HepG2 (cell line): ENCODE results near the gene PPP4C. TPM values are rescaled to one million over a fixed set of nuclear protein-coding genes. Genes with fewer than 3 reads are reported as not detected.

Experiments used
- CAMTA2 ChIP-seq: sonication (generic); formaldehyde crosslinking; IDR thresholded peaks from 2 replicates; pipeline ENCODE4 v1.4.0; 2020; ENCODE audit warnings: mild to moderate bottlenecking, missing genetic modification reagents, borderline replicate concordance
- CHCHD3 ChIP-seq: sonication (generic); formaldehyde crosslinking; IDR thresholded peaks from 2 replicates; pipeline ENCODE4 v1.8.0; 2022; ENCODE audit warnings: mild to moderate bottlenecking, missing genetic modification reagents, moderate library complexity
- FOXM1 ChIP-seq: sonication (generic); formaldehyde crosslinking; IDR thresholded peaks from 2 replicates; pipeline ENCODE4 v1.5.0; 2020; ENCODE audit warnings: missing genetic modification reagents
- HIC2 ChIP-seq: sonication (generic); formaldehyde crosslinking; IDR thresholded peaks from 2 replicates; pipeline ENCODE4 v1.9.0; 2022; ENCODE audit warnings: low read depth, missing genetic modification reagents
- MTA1 ChIP-seq: sonication (generic); formaldehyde crosslinking; IDR thresholded peaks from 2 replicates; pipeline ENCODE4 v1.4.0; 2020; ENCODE audit warnings: missing genetic modification reagents, mild to moderate bottlenecking, borderline replicate concordance
- NR1H2 ChIP-seq: sonication (generic); formaldehyde crosslinking; IDR thresholded peaks from 2 replicates; pipeline ENCODE4 v1.8.1; 2022; ENCODE audit warnings: low read depth, missing genetic modification reagents, borderline replicate concordance
- RBM39 ChIP-seq: fragments of 200-400 bp; formaldehyde crosslinking; IDR thresholded peaks from one replicate; pipeline ENCODE4 v1.6.1; 2018; ENCODE audit warnings: antibody characterized with exemption, mild to moderate bottlenecking, low read depth, low read length; ENCODE audit not compliant: poor library complexity, severe bottlenecking
- RXRB ChIP-seq: IDR thresholded peaks from 2 replicates; pipeline ENCODE4 v1.6.1; 2016; ENCODE audit warnings: borderline replicate concordance, missing genetic modification reagents, missing compliant biosample characterization
- SNAI1 ChIP-seq: sonication (generic); formaldehyde crosslinking; IDR thresholded peaks from 2 replicates; pipeline ENCODE4 v1.5.0; 2020; ENCODE audit warnings: mild to moderate bottlenecking, missing genetic modification reagents, borderline replicate concordance
- SP1 ChIP-seq, 2 experiments: fragments of 450-650 bp in 1 of 2; sonication (generic) in 1 of 2; formaldehyde crosslinking in 1 of 2; IDR thresholded peaks; 2 replicates each; pipeline versions ENCODE4 v1.4.0 to v1.6.1; 2016 to 2020; ENCODE audit warnings: missing genetic modification reagents in 1 of 2
- TOPORS ChIP-seq: sonication (generic); formaldehyde crosslinking; IDR thresholded peaks from 2 replicates; pipeline ENCODE4 v1.8.0; 2023; ENCODE audit warnings: mild to moderate bottlenecking, missing genetic modification reagents
- ZBTB21 ChIP-seq: sonication (generic); formaldehyde crosslinking; IDR thresholded peaks from 2 replicates; pipeline ENCODE4 v1.4.0; 2020; ENCODE audit warnings: missing genetic modification reagents
- ZBTB38 ChIP-seq: sonication (generic); formaldehyde crosslinking; IDR thresholded peaks from 2 replicates; pipeline ENCODE4 v1.5.1; 2020; ENCODE audit warnings: mild to moderate bottlenecking, missing genetic modification reagents
- ZBTB42 ChIP-seq: sonication (generic); formaldehyde crosslinking; IDR thresholded peaks from 2 replicates; pipeline ENCODE4 v1.5.0; 2020; ENCODE audit warnings: mild to moderate bottlenecking, missing genetic modification reagents
- ZMYM3 ChIP-seq: sonication (generic); formaldehyde crosslinking; IDR thresholded peaks from 2 replicates; pipeline ENCODE4 v1.5.1; 2020; ENCODE audit warnings: mild to moderate bottlenecking, missing genetic modification reagents
- ZNF260 ChIP-seq: sonication (generic); formaldehyde crosslinking; IDR thresholded peaks from 2 replicates; pipeline ENCODE4 v1.4.0; 2020; ENCODE audit warnings: missing genetic modification reagents, low read depth, mild to moderate bottlenecking, borderline replicate concordance
- ZNF333 ChIP-seq: sonication (generic); formaldehyde crosslinking; IDR thresholded peaks from 2 replicates; pipeline ENCODE4 v1.4.0; 2020; ENCODE audit warnings: mild to moderate bottlenecking, missing genetic modification reagents, borderline replicate concordance
- ZNF335 ChIP-seq: sonication (generic); formaldehyde crosslinking; IDR thresholded peaks from 2 replicates; pipeline ENCODE4 v1.4.0; 2020; ENCODE audit warnings: missing genetic modification reagents
- ZNF431 ChIP-seq: sonication (generic); formaldehyde crosslinking; IDR thresholded peaks from 2 replicates; pipeline ENCODE4 v1.9.0; 2022; ENCODE audit warnings: missing genetic modification reagents, low read depth, mild to moderate bottlenecking, borderline replicate concordance
- ZNF580 ChIP-seq: IDR thresholded peaks from 2 replicates; pipeline ENCODE4 v1.6.1; 2016; ENCODE audit warnings: low read depth, borderline replicate concordance
- ZNF615 ChIP-seq: sonication (generic); formaldehyde crosslinking; IDR thresholded peaks from 2 replicates; pipeline ENCODE4 v1.5.0; 2020; ENCODE audit warnings: mild to moderate bottlenecking, missing genetic modification reagents, borderline replicate concordance
- ZNF724P ChIP-seq: sonication (generic); formaldehyde crosslinking; IDR thresholded peaks from 2 replicates; pipeline ENCODE4 v1.8.0; 2022; ENCODE audit warnings: missing genetic modification reagents, borderline replicate concordance
- polyA plus RNA-seq, 8 experiments: library from polyadenylated mRNA; depleted of rRNA in 3 of 8; stranded (reverse) in 7 of 8; unstranded in 1 of 8; fragments of >200 nt; fragmentation: Illumina TruSeq in 4 of 8; extraction: Trizol in 4 of 8; gene quantifications; 2 replicates each; pipeline versions ENCODE4 v1.2.1 to v1.2.3, GENCODE V29; 2011 to 2016; ENCODE audit warnings: low read depth in 4 of 8, missing spikeins in 1 of 8, mixed read lengths in 1 of 8; ENCODE audit not compliant: insufficient read depth in 1 of 8
- total RNA-seq, 5 experiments: library from RNA; depleted of rRNA; stranded (reverse); fragments of >200 nt; fragmentation: Illumina TruSeq; extraction: Trizol; gene quantifications; 2 replicates each; pipeline ENCODE4 v1.2.3, GENCODE V29; 2016; ENCODE audit warnings: low read depth in 1 of 5
- TF ChIP-seq, protein P1 (sequence below): sonication (generic); formaldehyde crosslinking; IDR thresholded peaks from 2 replicates; pipeline ENCODE4 v1.4.0; 2020; ENCODE audit warnings: missing genetic modification reagents, borderline replicate concordance
- TF ChIP-seq, protein P2 (sequence below): sonication (generic); formaldehyde crosslinking; IDR thresholded peaks from 2 replicates; pipeline ENCODE4 v1.4.0; 2020; ENCODE audit warnings: missing genetic modification reagents

Gene PPP4C
- total and polyA plus RNA-seq, 2 of the 13 experiments (the other 11 are each of a cell fraction or from before 2014, with no cell fraction given) = 176 to 220 TPM

GRCh38 chr16:30096105-30096861, 20.5 kb downstream of the PPP4C start, which contains the start of gene YPEL3 (continued):
- TF ChIP-seq ZNF335 (no peak), ZNF260 (no peak), ZBTB42 (CRISPR knock-in tag) (no peak), ZBTB21 (CRISPR knock-in tag) (no peak), FOXM1 (CRISPR knock-in tag) (no peak), ZNF333 (CRISPR knock-in tag) (no peak), RBM39 (no peak), ZBTB38 (peak; percentile 100), NR1H2 (no peak), ZNF431 (CRISPR knock-in tag) (peak; percentile 60; the same call in 1 of the 2 replicates), ZNF724P (CRISPR knock-in tag) (no peak; the same call in 1 of the 2 replicates), SP1 (IDR thresholded peaks at IDR 0.05) (no peak), SP1 (CRISPR knock-in tag; IDR thresholded peaks at IDR 0.05) (peak; percentile 73), ZNF580 (CRISPR knock-in tag) (no peak), CHCHD3 (CRISPR knock-in tag) (0 out of 2 replicates have a peak, but pooled peaks have one; percentile 59), CAMTA2 (CRISPR knock-in tag) (no peak), MTA1 (peak; percentile 36; the same call in 1 of the 2 replicates), TOPORS (peak; percentile 93; the same call in 1 of the 2 replicates), SNAI1 (CRISPR knock-in tag) (no peak), ZMYM3 (CRISPR knock-in tag) (peak; percentile 33), RXRB (peak; percentile 20; the same call in 1 of the 2 replicates), HIC2 (CRISPR knock-in tag) (no peak; the same call in 1 of the 2 replicates), ZNF615 (CRISPR knock-in tag) (no peak)
- TF ChIP-seq, protein P1, sequence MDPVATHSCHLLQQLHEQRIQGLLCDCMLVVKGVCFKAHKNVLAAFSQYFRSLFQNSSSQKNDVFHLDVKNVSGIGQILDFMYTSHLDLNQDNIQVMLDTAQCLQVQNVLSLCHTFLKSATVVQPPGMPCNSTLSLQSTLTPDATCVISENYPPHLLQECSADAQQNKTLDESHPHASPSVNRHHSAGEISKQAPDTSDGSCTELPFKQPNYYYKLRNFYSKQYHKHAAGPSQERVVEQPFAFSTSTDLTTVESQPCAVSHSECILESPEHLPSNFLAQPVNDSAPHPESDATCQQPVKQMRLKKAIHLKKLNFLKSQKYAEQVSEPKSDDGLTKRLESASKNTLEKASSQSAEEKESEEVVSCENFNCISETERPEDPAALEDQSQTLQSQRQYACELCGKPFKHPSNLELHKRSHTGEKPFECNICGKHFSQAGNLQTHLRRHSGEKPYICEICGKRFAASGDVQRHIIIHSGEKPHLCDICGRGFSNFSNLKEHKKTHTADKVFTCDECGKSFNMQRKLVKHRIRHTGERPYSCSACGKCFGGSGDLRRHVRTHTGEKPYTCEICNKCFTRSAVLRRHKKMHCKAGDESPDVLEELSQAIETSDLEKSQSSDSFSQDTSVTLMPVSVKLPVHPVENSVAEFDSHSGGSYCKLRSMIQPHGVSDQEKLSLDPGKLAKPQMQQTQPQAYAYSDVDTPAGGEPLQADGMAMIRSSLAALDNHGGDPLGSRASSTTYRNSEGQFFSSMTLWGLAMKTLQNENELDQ = no peak
- TF ChIP-seq, protein P2, sequence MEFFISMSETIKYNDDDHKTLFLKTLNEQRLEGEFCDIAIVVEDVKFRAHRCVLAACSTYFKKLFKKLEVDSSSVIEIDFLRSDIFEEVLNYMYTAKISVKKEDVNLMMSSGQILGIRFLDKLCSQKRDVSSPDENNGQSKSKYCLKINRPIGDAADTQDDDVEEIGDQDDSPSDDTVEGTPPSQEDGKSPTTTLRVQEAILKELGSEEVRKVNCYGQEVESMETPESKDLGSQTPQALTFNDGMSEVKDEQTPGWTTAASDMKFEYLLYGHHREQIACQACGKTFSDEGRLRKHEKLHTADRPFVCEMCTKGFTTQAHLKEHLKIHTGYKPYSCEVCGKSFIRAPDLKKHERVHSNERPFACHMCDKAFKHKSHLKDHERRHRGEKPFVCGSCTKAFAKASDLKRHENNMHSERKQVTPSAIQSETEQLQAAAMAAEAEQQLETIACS (CRISPR knock-in tag) = peak; percentile 83
